Measurements from ENCODE around the gene CHL1. TPM values are rescaled to one million over a fixed set of nuclear protein-coding genes. Genes with fewer than 3 reads are reported as not detected.

CHL1 gene
- total and polyA plus RNA-seq, 4 donors = 0.08 to 11.7 (median 7.0) TPM; not detected in 1

- no peaks in the 10 kb centered on the region for H3K9me3 ChIP-seq (ENCODE audit: control insufficient read depth, low read length)
- no peak for DNase-seq
- 80 to 85% methylated on average over 4 of the region's 4 CpGs for WGBS, 2 donors
- intact Hi-C loops (cut with DNase I) = no loop called here
- H3K27ac ChIP-seq (ENCODE audit: low read depth in 1 of 2, low read length in 2 of 2) = no peak overlapping the region
- no peaks in the 10 kb centered on the region for H3K4me1 ChIP-seq (ENCODE audit: control insufficient read depth in 1 of 2, insufficient read depth in 2 of 2, low read length in 2 of 2)
- no peaks in the 10 kb centered on the region for H3K27me3 ChIP-seq (ENCODE audit: control insufficient read depth in 1 of 2, insufficient read depth in 2 of 2, low read length in 1 of 2)
- no peaks in the 10 kb centered on the region for H3K36me3 ChIP-seq (ENCODE audit: control insufficient read depth in 1 of 2, insufficient read depth in 2 of 2, low read length in 1 of 2)
- no peak for ATAC-seq (ENCODE audit: low FRiP score)
- no peak overlapping the region for H3K4me3 ChIP-seq (ENCODE audit: low read length in 2 of 2)
Measured at GRCh38 chr3:409011-409410, 212.4 kb downstream of the CHL1 start.

- no peaks in the 10 kb centered on the region for H3K9me3 ChIP-seq (ENCODE audit: control insufficient read depth, low read length)
- no peak overlapping the region for H3K4me3 ChIP-seq (ENCODE audit: low read length in 2 of 2)
- ATAC-seq (ENCODE audit: low FRiP score) (no peak), DNase-seq (no peak)
- 1 to 2% methylated on average over 2 of the region's 2 CpGs for WGBS, 2 donors
- H3K27ac ChIP-seq (ENCODE audit: low read depth in 1 of 2, low read length in 2 of 2) = no peak overlapping the region
- no peaks in the 10 kb centered on the region for H3K36me3 ChIP-seq (ENCODE audit: control insufficient read depth in 1 of 2, insufficient read depth in 2 of 2, low read length in 1 of 2)
- H3K4me1 ChIP-seq (ENCODE audit: control insufficient read depth in 1 of 2, insufficient read depth in 2 of 2, low read length in 2 of 2) = no peaks in the 10 kb centered on the region
- no peaks in the 10 kb centered on the region for H3K27me3 ChIP-seq (ENCODE audit: control insufficient read depth in 1 of 2, insufficient read depth in 2 of 2, low read length in 1 of 2)
- intact Hi-C loops (cut with DNase I) = no loop called here
Measured at GRCh38 chr3:411226-411625, 214.7 kb downstream of the CHL1 start.

DNA sequence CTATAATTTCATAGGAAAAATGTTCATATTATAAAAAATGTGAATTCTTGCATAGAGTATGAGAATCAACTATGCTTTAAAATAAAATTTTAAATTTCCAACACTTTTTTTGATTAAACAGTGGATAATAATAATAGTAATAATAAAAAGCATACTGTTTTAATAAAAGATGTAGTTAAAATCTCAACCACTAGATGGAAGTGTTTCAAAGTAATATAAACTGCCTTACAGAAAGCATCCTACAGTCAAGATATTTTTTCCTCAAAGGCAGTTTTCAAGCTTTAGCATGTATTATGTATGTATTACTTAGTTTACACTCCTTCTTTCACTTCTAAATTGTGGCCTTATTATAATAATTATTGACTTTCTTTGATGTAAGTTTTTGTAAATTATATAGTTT, 217.5 kb downstream of the CHL1 start:
- Histone ChIP-seq H3K27ac (ENCODE audit: low read depth in 1 of 2, low read length in 2 of 2) (no peak overlapping the region), H3K4me3 (ENCODE audit: low read length in 2 of 2) (no peak overlapping the region), H3K9me3 (ENCODE audit: control insufficient read depth, low read length) (no peaks in the 10 kb centered on the region), H3K4me1 (ENCODE audit: control insufficient read depth in 1 of 2, insufficient read depth in 2 of 2, low read length in 2 of 2) (peaks cover 0 to 1% of the 10 kb centered on the region in 2 donors), H3K36me3 (ENCODE audit: control insufficient read depth in 1 of 2, insufficient read depth in 2 of 2, low read length in 1 of 2) (no peaks in the 10 kb centered on the region), H3K27me3 (ENCODE audit: control insufficient read depth in 1 of 2, insufficient read depth in 2 of 2, low read length in 1 of 2) (no peaks in the 10 kb centered on the region)
- no peak for ATAC-seq (ENCODE audit: low FRiP score)
- no peak for DNase-seq
- intact Hi-C loops (cut with DNase I) = no loop called here

DNA sequence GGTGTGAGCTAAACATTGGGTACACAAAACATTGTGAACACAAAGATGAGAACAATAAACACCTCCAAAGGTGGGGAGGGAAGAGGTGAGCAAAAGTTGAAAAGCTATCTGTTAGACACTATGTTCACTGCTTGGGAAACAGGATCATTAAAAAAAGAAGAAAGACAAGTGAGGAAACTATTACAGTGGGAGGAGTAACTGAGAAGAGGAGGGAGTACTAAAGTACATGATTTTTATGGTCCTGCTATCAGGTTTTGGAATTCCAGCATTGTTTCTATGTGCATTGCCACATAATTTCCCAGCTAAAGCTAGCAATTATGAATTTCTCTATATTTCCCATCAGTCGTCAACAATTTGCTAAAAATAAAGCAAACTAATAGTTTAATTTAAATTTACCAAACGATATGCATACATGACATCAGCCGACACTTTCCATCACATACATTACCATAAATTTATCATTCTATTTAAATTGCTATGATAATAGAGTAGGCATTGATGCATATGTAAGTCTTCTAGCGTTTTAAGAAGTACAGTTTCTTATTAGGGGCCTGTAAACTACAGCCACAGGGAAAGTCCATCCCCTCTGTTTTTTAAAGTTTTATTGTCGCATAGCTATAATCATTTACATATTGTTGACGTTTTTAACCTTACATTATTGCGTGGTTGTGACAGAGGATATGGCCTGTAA, 221.8 kb downstream of the CHL1 start:
- H3K27me3 ChIP-seq (ENCODE audit: control insufficient read depth in 1 of 2, insufficient read depth in 2 of 2, low read length in 1 of 2) = no peaks in the 10 kb centered on the region
- intact Hi-C loops (cut with DNase I) = no loop called here
- H3K4me3 ChIP-seq (ENCODE audit: low read length in 2 of 2) = no peak overlapping the region
- WGBS, 2 donors = 74 to 76% methylated on average over 7 of the region's 7 CpGs
- H3K4me1 ChIP-seq (ENCODE audit: control insufficient read depth in 1 of 2, insufficient read depth in 2 of 2, low read length in 2 of 2) = peaks cover 0 to 1% of the 10 kb centered on the region in 2 donors
- no peak overlapping the region for H3K27ac ChIP-seq (ENCODE audit: low read depth in 1 of 2, low read length in 2 of 2)
- DNase-seq = no peak
- no peaks in the 10 kb centered on the region for H3K36me3 ChIP-seq (ENCODE audit: control insufficient read depth in 1 of 2, insufficient read depth in 2 of 2, low read length in 1 of 2)
- no peak for ATAC-seq (ENCODE audit: low FRiP score)
- H3K9me3 ChIP-seq (ENCODE audit: control insufficient read depth, low read length) = no peaks in the 10 kb centered on the region

DNA sequence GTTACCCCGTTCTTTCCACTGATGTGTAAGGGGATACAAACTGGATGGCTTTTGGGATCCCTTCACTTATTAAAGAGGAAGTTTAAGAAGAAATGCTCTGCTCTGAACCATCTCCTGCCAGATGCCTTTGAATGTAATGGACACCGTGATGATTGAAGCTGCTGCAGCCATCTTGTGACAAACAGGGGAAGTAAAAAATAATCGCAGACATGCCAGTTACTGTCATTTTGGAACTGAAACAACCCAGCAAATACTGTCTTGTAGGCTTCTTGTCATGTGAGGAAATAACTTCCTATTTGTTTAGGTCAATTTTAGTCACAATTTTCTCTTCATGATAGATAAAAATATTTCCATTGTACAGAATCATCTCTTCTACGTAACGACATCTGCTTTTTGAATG, 224.0 kb downstream of the CHL1 start:
- Histone ChIP-seq H3K4me3 (ENCODE audit: low read length in 2 of 2) (no peak overlapping the region), H3K36me3 (ENCODE audit: control insufficient read depth in 1 of 2, insufficient read depth in 2 of 2, low read length in 1 of 2) (no peaks in the 10 kb centered on the region), H3K9me3 (ENCODE audit: control insufficient read depth, low read length) (no peaks in the 10 kb centered on the region), H3K27ac (ENCODE audit: low read depth in 1 of 2, low read length in 2 of 2) (no peak overlapping the region), H3K4me1 (ENCODE audit: control insufficient read depth in 1 of 2, insufficient read depth in 2 of 2, low read length in 2 of 2) (peaks cover 0 to 1% of the 10 kb centered on the region in 2 donors), H3K27me3 (ENCODE audit: control insufficient read depth in 1 of 2, insufficient read depth in 2 of 2, low read length in 1 of 2) (peaks cover 0 to 2% of the 10 kb centered on the region in 2 donors)
- intact Hi-C loops (cut with DNase I) = no loop called here
- DNase-seq (no peak), ATAC-seq (ENCODE audit: low FRiP score) (no peak)
- 88 to 93% methylated on average over 5 of the region's 5 CpGs for WGBS, 2 donors

- no peaks in the 10 kb centered on the region for H3K9me3 ChIP-seq (ENCODE audit: control insufficient read depth, low read length)
- 28 to 31% methylated on average over 3 of the region's 3 CpGs for WGBS, 2 donors
- ATAC-seq (ENCODE audit: low FRiP score) (no peak), DNase-seq (no peak)
- peaks cover 0 to 2% of the 10 kb centered on the region in 2 donors for H3K27me3 ChIP-seq (ENCODE audit: control insufficient read depth in 1 of 2, insufficient read depth in 2 of 2, low read length in 1 of 2)
- no peak overlapping the region for H3K4me3 ChIP-seq (ENCODE audit: low read length in 2 of 2)
- H3K4me1 ChIP-seq (ENCODE audit: control insufficient read depth in 1 of 2, insufficient read depth in 2 of 2, low read length in 2 of 2) = no peaks in the 10 kb centered on the region
- no peak overlapping the region for H3K27ac ChIP-seq (ENCODE audit: low read depth in 1 of 2, low read length in 2 of 2)
- no peaks in the 10 kb centered on the region for H3K36me3 ChIP-seq (ENCODE audit: control insufficient read depth in 1 of 2, insufficient read depth in 2 of 2, low read length in 1 of 2)
- intact Hi-C loops (cut with DNase I) = no loop called here
Measured at GRCh38 chr3:425079-425478, 228.5 kb downstream of the CHL1 start.

GRCh38 chr3:426072-426471, 229.5 kb downstream of the CHL1 start:
- 38 to 46% methylated on average over 1 of the region's 1 CpG for WGBS, 2 donors
- no peak overlapping the region for H3K27ac ChIP-seq (ENCODE audit: low read depth in 1 of 2, low read length in 2 of 2)
- no peak overlapping the region for H3K4me3 ChIP-seq (ENCODE audit: low read length in 2 of 2)
- H3K36me3 ChIP-seq (ENCODE audit: control insufficient read depth in 1 of 2, insufficient read depth in 2 of 2, low read length in 1 of 2) = no peaks in the 10 kb centered on the region
- no peak for DNase-seq
- intact Hi-C loops (cut with DNase I) = no loop called here
- no peak for ATAC-seq (ENCODE audit: low FRiP score)
- H3K9me3 ChIP-seq (ENCODE audit: control insufficient read depth, low read length) = no peaks in the 10 kb centered on the region
- H3K4me1 ChIP-seq (ENCODE audit: control insufficient read depth in 1 of 2, insufficient read depth in 2 of 2, low read length in 2 of 2) = no peaks in the 10 kb centered on the region
- H3K27me3 ChIP-seq (ENCODE audit: control insufficient read depth in 1 of 2, insufficient read depth in 2 of 2, low read length in 1 of 2) = peaks cover 0 to 2% of the 10 kb centered on the region in 2 donors

DNA sequence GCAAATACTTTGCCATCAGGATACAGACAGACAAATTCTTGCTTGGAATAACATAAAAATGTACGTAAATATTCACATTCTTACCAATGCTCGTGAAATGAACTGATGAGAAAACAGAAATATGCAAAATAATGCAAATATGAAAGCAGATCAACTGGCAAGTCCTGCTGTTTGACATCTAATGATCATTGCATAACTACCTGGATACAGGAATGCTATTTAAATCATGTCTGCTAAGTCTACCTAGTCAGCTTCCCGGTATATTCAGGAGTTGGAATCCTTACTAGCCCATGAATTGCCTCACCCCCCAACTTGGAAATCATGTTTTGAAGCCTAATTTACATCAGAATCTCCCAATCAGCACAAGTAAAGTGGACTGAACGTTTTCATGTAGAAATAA, 230.6 kb downstream of the CHL1 start:
- no peak for DNase-seq
- Histone ChIP-seq H3K36me3 (ENCODE audit: control insufficient read depth in 1 of 2, insufficient read depth in 2 of 2, low read length in 1 of 2) (no peaks in the 10 kb centered on the region), H3K9me3 (ENCODE audit: control insufficient read depth, low read length) (no peaks in the 10 kb centered on the region), H3K27me3 (ENCODE audit: control insufficient read depth in 1 of 2, insufficient read depth in 2 of 2, low read length in 1 of 2) (peaks cover 0 to 2% of the 10 kb centered on the region in 2 donors), H3K4me1 (ENCODE audit: control insufficient read depth in 1 of 2, insufficient read depth in 2 of 2, low read length in 2 of 2) (no peaks in the 10 kb centered on the region), H3K4me3 (ENCODE audit: low read length in 2 of 2) (no peak overlapping the region), H3K27ac (ENCODE audit: low read depth in 1 of 2, low read length in 2 of 2) (no peak overlapping the region)
- WGBS, 2 donors = 74 to 79% methylated on average over 4 of the region's 4 CpGs
- intact Hi-C loops (cut with DNase I) = no loop called here
- no peak for ATAC-seq (ENCODE audit: low FRiP score)

DNA sequence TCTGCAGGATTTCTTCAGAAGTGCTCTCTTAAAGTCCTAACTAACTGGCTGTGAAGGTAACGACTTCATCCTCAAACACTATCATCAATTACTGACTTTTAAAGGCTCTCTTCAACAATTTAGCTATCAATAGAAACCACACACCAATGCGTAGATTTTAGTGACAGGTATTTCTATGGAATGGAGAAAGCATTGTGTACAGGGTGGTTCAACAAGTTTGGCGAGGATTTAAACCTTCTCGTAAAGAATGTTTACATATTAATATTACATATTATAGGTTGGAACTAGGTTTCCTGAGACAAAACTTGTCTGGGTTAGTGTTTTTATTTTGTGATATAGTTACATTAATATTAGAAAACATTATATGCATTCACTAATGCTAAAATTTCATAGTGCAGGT, 233.6 kb downstream of the CHL1 start:
- DNase-seq = no peak
- H3K36me3 ChIP-seq (ENCODE audit: control insufficient read depth in 1 of 2, insufficient read depth in 2 of 2, low read length in 1 of 2) = no peaks in the 10 kb centered on the region
- no peak for ATAC-seq (ENCODE audit: low FRiP score)
- no peaks in the 10 kb centered on the region for H3K9me3 ChIP-seq (ENCODE audit: control insufficient read depth, low read length)
- no peaks in the 10 kb centered on the region for H3K27me3 ChIP-seq (ENCODE audit: control insufficient read depth in 1 of 2, insufficient read depth in 2 of 2, low read length in 1 of 2)
- H3K27ac ChIP-seq (ENCODE audit: low read depth in 1 of 2, low read length in 2 of 2) = no peak overlapping the region
- no peak overlapping the region for H3K4me3 ChIP-seq (ENCODE audit: low read length in 2 of 2)
- WGBS, 2 donors = 91 to 95% methylated on average over 4 of the region's 4 CpGs
- intact Hi-C loops (cut with DNase I) = no loop called here
- no peaks in the 10 kb centered on the region for H3K4me1 ChIP-seq (ENCODE audit: control insufficient read depth in 1 of 2, insufficient read depth in 2 of 2, low read length in 2 of 2)
